GM19328 (cell line): Measurements from ENCODE around the gene KCNF1.

Experiments used
- ATAC-seq: cut with Tn5 transposase; IDR thresholded peaks from one replicate; pipeline ENCODE4 v1.9.1; 2021; ENCODE audit warnings: mild to moderate bottlenecking, moderate library complexity; ENCODE audit not compliant: unreplicated experiment

KCNF1 gene, protein sequence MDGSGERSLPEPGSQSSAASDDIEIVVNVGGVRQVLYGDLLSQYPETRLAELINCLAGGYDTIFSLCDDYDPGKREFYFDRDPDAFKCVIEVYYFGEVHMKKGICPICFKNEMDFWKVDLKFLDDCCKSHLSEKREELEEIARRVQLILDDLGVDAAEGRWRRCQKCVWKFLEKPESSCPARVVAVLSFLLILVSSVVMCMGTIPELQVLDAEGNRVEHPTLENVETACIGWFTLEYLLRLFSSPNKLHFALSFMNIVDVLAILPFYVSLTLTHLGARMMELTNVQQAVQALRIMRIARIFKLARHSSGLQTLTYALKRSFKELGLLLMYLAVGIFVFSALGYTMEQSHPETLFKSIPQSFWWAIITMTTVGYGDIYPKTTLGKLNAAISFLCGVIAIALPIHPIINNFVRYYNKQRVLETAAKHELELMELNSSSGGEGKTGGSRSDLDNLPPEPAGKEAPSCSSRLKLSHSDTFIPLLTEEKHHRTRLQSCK

GRCh38 chr2:10911291-10912075 lies at the start of gene KCNF1:
TSS of gene KCNF1 (plus strand) at chr2:10911934. CDS start at chr2:10912427, 493 bp downstream.
- ATAC-seq: no peak

DNA sequence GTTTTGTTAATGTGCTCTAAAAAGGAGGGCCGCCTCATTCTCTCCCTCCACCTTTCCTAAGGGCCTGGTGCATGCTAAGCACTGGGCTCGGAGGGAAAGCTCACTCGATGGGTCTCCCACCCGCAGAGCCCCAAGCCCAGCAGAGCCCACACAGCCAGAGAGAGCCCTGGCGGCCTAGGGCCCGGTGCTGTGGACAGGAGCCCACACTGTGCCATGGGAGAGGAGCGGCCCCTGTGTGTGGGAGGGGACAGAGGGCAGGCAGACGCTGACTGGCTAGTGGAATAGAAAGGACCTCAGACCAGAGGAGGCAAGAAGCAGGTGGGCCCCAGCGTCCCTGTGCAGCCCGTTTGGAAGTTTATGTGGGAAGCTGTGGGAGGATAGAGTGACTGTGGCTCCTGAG lies 49.4 kb upstream of the KCNF1 start:
- ATAC-seq: no peak

DNA sequence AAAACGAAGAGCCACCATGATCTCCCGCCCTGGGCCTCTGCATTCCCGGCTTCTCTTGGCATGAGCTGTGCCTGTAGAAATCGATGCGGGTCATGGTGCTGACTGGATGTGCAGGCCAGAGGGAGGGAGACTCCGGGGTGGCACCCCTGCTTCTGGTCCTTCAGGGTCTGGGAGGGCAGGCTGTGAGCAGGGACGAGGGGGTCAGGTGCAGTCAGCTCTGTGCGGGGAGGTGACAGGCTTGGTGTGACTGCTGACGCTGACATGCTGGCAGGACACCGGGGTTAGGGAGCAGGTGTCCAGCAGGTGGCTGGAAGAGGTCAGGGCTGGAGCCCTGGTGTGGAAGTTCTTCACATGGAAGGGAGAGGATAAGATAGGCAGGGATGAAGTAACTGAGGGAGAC lies 48.7 kb upstream of the KCNF1 start:
- no peak for ATAC-seq

DNA sequence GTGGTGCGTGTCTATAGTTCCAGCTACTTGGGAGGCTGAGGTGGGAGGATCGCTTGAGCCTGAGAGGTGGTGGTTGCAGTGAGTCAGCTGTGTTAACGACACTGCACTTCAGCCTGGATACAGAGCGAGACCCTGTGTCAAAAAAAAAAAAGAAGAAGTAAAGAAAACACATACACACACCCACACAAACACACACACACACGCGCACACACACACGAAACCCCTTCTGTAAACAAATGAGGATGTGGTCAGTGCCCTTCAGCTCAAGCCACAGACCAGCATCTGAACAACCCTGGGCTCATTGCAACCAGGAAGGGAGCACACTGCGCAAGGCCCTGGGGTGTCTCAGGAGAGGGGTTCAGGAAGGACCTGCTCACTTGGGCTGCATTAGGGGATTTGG lies 47.9 kb upstream of the KCNF1 start:
- peak; percentile 59 for ATAC-seq

GRCh38 chr2:10864251-10864650 lies 47.5 kb upstream of the KCNF1 start:
- ATAC-seq: no peak

GRCh38 chr2:10864861-10865636 lies 46.7 kb upstream of the KCNF1 start:
- peak; percentile 86 for ATAC-seq

DNA sequence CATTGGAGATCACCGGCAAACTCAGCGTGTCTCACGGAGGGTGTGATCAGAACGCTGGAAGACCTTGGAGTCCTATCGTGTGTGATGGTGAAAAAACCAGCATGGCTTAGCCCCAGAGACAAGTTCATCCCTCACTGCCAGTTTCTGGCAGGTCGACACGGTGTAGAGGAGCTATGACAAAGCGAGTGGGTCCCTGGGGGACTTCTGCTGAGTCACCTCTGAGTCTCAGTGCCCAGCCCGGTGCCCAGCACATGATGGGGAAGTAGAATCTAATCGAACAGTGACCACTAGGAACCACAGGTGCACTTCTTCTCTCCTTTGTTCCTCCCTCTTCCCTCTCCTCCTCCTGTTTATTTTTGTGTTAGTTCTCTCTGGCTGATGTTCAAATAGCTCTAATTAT lies 45.9 kb upstream of the KCNF1 start:
- no peak for ATAC-seq

DNA sequence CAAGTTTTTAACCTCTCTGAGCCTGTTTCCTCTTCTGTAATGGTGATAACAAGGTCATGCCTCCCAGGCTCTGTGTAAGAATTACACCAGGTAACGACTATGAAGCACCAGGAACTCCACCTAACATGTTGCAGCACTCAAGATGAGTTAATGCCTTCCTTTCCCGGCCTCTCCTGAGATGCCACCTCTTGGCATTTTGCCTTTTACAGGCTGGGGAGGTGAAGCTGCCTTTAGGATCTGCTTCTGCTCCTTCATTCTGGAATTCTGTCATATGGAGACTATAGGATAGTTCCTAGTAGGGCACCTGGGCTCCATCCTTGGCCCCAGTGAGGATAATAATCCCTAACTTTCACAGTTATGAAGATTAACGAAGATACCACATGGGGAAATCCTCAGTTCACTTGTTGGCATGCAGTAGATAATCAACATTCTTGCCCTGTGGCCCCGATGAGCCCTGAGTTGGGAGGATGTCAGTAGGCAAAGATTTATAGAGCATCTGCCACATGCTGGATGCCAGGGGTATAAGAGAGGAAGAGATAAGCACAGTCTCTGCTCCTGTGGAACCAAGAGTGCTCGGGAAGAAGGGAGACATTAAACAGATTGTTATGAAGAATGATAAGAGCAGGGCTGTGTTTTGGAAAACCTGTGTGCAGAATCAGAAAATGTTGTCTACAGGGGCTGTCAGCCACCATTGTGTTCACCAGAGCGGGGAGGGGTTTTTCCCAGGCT lies 43.9 kb upstream of the KCNF1 start:
- ATAC-seq: no peak

GRCh38 chr2:10868465-10869314 lies 43.0 kb upstream of the KCNF1 start:
- ATAC-seq: no peak

DNA sequence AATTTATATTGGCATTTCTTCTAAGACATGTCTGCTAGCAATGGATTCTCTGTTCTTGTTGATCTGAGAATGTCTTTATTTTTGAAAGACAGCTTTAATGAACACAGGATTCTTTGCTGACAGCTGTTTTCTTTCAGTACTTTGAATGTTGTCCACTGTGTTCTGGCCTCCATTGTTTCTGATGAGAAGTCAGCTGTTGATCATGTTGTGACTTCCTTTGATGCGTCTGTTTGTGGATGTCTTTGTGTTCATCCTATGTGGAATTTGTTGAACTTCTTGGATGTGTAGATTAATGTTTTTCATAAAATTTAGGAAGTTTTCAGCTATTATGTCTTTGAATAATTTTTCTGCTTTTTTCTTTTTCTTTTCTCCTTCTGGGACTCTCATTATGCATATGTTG lies 39.8 kb upstream of the KCNF1 start:
- no peak for ATAC-seq

DNA sequence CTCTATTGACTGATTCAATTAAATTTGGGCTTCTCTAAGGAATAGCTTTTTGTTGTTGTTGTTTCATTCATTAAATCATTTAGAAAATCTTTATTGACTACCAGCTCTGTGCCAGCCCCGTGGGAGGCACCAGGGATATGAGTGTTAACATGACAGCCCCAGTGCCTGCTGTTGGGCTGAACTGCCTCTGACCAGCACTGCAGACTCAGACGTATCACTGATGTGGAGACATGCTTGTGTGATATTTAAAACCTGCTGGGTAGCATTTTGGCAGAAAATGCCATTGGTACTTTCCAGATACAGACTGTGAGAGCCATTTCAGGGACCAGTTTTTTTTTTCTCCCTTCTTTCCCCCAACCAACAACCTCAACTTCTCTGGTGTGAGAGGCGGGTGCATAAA lies 38.6 kb upstream of the KCNF1 start:
- no peak for ATAC-seq

DNA sequence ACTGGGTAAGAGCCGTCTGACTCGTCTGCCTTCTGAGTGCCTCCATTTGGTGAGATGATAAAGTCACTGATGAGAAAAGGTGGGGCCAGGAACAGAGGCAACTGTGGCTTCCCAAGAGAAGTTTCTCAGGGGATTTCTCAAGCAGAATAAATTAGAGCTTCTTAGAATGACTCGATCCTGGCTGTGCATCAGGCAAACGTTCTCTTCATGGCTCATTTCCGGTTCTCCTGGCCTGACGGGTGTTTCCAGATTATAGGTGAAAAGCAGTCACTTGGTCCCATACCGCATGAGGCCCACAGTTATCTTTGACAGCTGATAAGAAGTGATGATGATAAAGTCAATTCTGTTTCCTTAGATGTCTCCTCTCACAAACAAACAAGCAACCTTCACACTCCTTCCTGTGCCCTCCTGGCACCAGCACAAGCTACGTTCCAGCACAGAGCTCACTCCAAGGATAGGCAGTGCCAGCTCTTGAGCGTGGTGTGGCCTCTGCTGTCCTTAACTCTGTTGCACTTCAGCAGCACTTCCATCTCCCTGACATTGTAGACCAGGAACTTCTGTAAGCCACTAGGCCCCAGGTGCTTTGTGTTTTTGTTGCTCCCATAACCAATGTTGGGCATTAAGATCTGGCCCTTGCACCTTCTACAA lies 37.8 kb upstream of the KCNF1 start:
- ATAC-seq: no peak

DNA sequence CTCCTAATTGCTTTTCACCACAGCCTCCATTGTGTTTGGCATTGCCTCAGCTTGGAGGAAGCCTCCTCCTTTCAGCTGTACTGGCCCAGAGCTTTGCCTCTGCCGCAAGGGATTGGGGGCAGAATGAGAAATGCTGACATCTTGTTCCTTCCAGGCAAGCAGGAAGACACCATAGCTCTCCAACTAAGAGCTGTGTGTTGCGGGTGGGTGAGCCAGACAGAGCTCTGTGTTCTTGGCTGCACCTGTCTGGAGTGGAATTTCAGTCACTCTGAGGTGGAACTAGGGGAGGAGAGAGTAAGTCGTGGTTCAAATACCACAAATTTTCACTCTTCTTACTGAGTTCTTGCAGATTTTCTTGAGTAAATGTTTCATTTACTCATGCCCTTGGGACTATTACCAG lies 36.6 kb upstream of the KCNF1 start:
- ATAC-seq: no peak

DNA sequence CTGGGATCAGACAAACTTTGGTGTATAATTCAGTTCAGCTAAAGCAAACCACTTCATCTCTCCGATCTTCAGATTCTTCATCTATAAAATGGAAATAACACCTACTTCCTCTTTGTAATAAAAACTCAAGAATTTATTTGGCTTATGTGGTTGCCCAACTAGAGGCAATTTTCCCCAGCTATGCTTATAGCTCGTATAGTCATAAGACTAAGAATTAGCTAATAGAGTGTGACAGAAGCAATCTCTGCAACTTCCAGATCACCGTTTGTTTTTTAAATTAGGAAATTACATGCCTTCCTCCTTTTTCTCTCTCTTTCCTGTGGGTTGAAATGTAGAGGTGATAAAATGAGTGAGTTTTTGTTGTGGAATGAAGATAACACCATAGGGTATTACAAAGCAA lies 35.3 kb upstream of the KCNF1 start:
- no peak for ATAC-seq

DNA sequence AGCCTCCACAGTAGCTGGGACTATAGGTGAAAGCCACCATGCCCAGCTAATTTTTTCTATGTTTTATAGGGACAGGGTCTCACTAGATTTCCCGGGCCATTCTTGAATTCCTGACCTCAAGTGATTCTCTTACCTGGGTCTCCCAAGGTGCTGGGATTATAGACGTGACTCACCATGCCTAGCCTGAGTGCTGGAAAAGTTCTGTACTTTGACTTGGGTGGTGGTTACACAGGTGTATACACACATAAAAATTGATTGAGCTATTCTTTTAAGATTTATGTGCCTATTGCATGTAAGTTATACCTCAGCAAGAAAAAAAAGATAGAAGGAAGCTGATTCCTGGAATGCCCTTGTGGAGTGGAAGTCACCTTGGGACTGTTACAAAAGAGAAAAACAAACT lies 34.8 kb upstream of the KCNF1 start:
- no peak for ATAC-seq

DNA sequence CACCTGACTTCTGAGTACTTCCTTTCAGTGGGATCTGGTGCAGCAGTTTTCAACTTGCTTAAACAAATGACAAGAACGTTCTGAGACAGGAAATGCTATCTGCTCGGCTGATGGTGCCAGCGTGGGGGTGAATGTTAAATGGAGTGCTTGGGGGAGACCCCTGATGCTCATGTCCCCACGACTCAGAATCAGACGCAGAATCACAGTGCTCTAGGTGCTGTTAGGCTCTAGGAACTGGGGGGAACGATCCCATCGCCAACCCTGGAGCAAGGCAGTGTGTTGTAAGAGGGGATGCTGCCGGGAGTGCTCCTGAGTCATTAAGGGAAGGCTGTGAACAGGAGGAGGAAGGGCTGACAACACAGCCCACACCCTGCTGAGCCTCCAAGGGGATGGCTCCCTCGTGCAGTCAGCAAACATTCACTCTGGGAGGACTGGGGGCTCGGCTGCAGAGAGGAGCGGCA lies 34.1 kb upstream of the KCNF1 start:
- no peak for ATAC-seq

DNA sequence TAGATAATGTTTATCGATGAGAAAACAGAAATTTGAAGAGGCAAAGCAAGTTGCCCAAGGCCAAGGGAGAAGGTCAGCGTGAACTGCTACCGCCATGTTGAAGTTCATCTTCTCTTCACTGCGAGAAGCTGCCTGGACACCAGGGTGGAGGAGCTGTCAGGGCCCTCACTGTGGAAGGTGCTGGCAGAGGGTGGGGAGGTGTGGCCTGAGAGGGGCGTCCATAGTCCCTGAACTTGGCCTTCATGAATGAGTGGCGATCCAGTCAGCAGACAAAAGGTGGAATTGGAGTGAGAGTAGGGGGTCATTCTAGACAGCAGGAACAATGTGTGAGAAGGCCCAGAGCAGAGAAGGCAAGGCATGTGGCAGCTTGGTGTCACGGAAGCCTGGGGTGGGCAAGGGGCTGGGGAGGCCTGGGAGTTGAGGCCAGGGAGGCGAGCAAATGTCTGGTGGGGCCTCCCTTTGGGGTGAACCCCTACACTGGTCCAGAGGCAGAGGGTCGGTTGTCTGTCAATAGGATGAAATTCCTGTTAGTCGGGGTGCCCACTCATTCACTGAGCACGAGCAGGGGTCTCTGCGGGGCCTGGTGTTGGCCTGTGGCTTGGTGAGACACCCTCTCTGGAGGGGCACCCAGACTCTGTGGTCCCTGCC lies 33.3 kb upstream of the KCNF1 start:
- no peak for ATAC-seq

- ATAC-seq: no peak
Measured at GRCh38 chr2:10879159-10879558, 32.6 kb upstream of the KCNF1 start.
